IPS-15b (cell line): ENCODE measurements around the gene POLR1C.

ENCODE experiments used
- H3K27me3 ChIP-seq: one replicate; pipeline ENCODE4 v1.6.1; 2013; ENCODE audit warnings: low read length; ENCODE audit not compliant: control insufficient read depth, insufficient read depth
- H3K36me3 ChIP-seq: one replicate; pipeline ENCODE4 v1.6.1; 2013; ENCODE audit warnings: low read length; ENCODE audit not compliant: control insufficient read depth, insufficient read depth
- H3K4me1 ChIP-seq: one replicate; pipeline ENCODE4 v1.6.1; 2013; ENCODE audit warnings: mild to moderate bottlenecking, low read length; ENCODE audit not compliant: control insufficient read depth, insufficient read depth
- H3K4me3 ChIP-seq: one replicate; pipeline ENCODE4 v1.5.1; 2013; ENCODE audit warnings: low read depth, low read length
- H3K9ac ChIP-seq: one replicate; pipeline ENCODE4 v1.6.1; 2013; ENCODE audit warnings: low read depth, mild to moderate bottlenecking, low read length
- H3K9me3 ChIP-seq: one replicate; pipeline ENCODE4 v1.6.1; 2013; ENCODE audit warnings: mild to moderate bottlenecking, low read length; ENCODE audit not compliant: control insufficient read depth, insufficient read depth

Gene POLR1C

GRCh38 chr6:43504756-43505593 lies 11.9 kb upstream of the POLR1C start:
- Histone ChIP-seq H3K4me1 (no peaks in the 10 kb centered on the region), H3K36me3 (peaks cover 47% of the 10 kb centered on the region), H3K9me3 (no peaks in the 10 kb centered on the region), H3K9ac (no peak overlapping the region), H3K4me3 (no peak overlapping the region), H3K27me3 (peaks cover 21% of the 10 kb centered on the region)

- H3K9ac ChIP-seq = no peak overlapping the region
- no peaks in the 10 kb centered on the region for H3K9me3 ChIP-seq
- H3K36me3 ChIP-seq = peaks cover 44% of the 10 kb centered on the region
- H3K4me3 ChIP-seq = no peak overlapping the region
- peaks cover 21% of the 10 kb centered on the region for H3K27me3 ChIP-seq
- no peaks in the 10 kb centered on the region for H3K4me1 ChIP-seq
Observed at GRCh38 chr6:43505718-43506117, 11.2 kb upstream of the POLR1C start.

- Histone ChIP-seq H3K9ac (no peak overlapping the region), H3K4me3 (no peak overlapping the region), H3K9me3 (no peaks in the 10 kb centered on the region), H3K36me3 (peaks cover 41% of the 10 kb centered on the region), H3K4me1 (no peaks in the 10 kb centered on the region), H3K27me3 (peaks cover 21% of the 10 kb centered on the region)
Observed at GRCh38 chr6:43506171-43506570, 10.7 kb upstream of the POLR1C start.

GRCh38 chr6:43506667-43507471 lies 10.0 kb upstream of the POLR1C start:
- no peak overlapping the region for H3K9ac ChIP-seq
- peaks cover 47% of the 10 kb centered on the region for H3K36me3 ChIP-seq
- H3K4me1 ChIP-seq = peaks cover 3% of the 10 kb centered on the region
- no peaks in the 10 kb centered on the region for H3K9me3 ChIP-seq
- H3K4me3 ChIP-seq = no peak overlapping the region
- H3K27me3 ChIP-seq = peaks cover 21% of the 10 kb centered on the region

GRCh38 chr6:43508481-43509141 lies 8.3 kb upstream of the POLR1C start:
- Histone ChIP-seq H3K36me3 (peaks cover 46% of the 10 kb centered on the region), H3K27me3 (peaks cover 21% of the 10 kb centered on the region), H3K4me3 (peak overlapping the region; percentile 53), H3K4me1 (peaks cover 3% of the 10 kb centered on the region), H3K9ac (no peak overlapping the region), H3K9me3 (no peaks in the 10 kb centered on the region)

- Histone ChIP-seq H3K27me3 (peaks cover 21% of the 10 kb centered on the region), H3K9me3 (no peaks in the 10 kb centered on the region), H3K4me3 (peak overlapping the region; percentile 82), H3K9ac (no peak overlapping the region), H3K36me3 (peaks cover 43% of the 10 kb centered on the region), H3K4me1 (peaks cover 3% of the 10 kb centered on the region)
Observed at GRCh38 chr6:43509142-43509983, 7.5 kb upstream of the POLR1C start.

- Histone ChIP-seq H3K27me3 (peaks cover 21% of the 10 kb centered on the region), H3K4me3 (peak within 1 kb of the TSS; percentile 82), H3K4me1 (peaks cover 3% of the 10 kb centered on the region), H3K36me3 (peaks cover 42% of the 10 kb centered on the region), H3K9me3 (no peaks in the 10 kb centered on the region), H3K9ac (no peak within 1 kb of the TSS)
Observed at GRCh38 chr6:43509984-43510826, 6.7 kb upstream of the POLR1C start, which contains the start of gene LRRC73. Gene LRRC73 (minus strand): TSS chr6:43510346. CDS start chr6:43509785, 561 bp downstream.

GRCh38 chr6:43510827-43511163 lies 6.1 kb upstream of the POLR1C start:
- H3K4me3 ChIP-seq = peak overlapping the region; percentile 82
- H3K9me3 ChIP-seq = no peaks in the 10 kb centered on the region
- H3K27me3 ChIP-seq = peaks cover 21% of the 10 kb centered on the region
- H3K36me3 ChIP-seq = peaks cover 36% of the 10 kb centered on the region
- H3K9ac ChIP-seq = no peak overlapping the region
- H3K4me1 ChIP-seq = peaks cover 3% of the 10 kb centered on the region

- H3K36me3 ChIP-seq = peaks cover 34% of the 10 kb centered on the region
- H3K9me3 ChIP-seq = no peaks in the 10 kb centered on the region
- H3K4me3 ChIP-seq = no peak overlapping the region
- H3K27me3 ChIP-seq = peaks cover 21% of the 10 kb centered on the region
- H3K4me1 ChIP-seq = peaks cover 3% of the 10 kb centered on the region
- H3K9ac ChIP-seq = no peak overlapping the region
Observed at GRCh38 chr6:43511824-43512415, 5.0 kb upstream of the POLR1C start.

- Histone ChIP-seq H3K27me3 (no peaks in the 10 kb centered on the region), H3K9me3 (no peaks in the 10 kb centered on the region), H3K9ac (peak overlapping the region; percentile 93), H3K36me3 (peaks cover 46% of the 10 kb centered on the region), H3K4me3 (peak overlapping the region; percentile 99), H3K4me1 (peaks cover 9% of the 10 kb centered on the region)
Observed at GRCh38 chr6:43515808-43516207, 1.1 kb upstream of the POLR1C start.
